Measurements from ENCODE around the gene HOXB4.

Gene HOXB4

GRCh38 chr17:48615047-48615962, 37.2 kb upstream of the HOXB4 start, which contains the start of gene HOXB8:
TSS of gene HOXB8 (minus strand) at chr17:48615292. CDS start at chr17:48614704, 588 bp downstream.
- Histone ChIP-seq H3K9me2 (replicated peaks; ENCODE audit: control insufficient read depth, low read length) (no peaks in the 10 kb centered on the region), H3K9me3 (ENCODE audit: control insufficient read depth, insufficient read depth, low read length) (no peaks in the 10 kb centered on the region), H4K20me1 (ENCODE audit: control insufficient read depth, insufficient read depth, low read depth, low read length) (no peaks in the 10 kb centered on the region), H3K27ac (ENCODE audit: low read depth, low read length) (no peak within 1 kb of the TSS), H3K36me3 (ENCODE audit: control insufficient read depth, low read length) (no peaks in the 10 kb centered on the region), H3K79me2 (ENCODE audit: control insufficient read depth, low read length) (no peaks in the 10 kb centered on the region), H3K4me1 (ENCODE audit: control insufficient read depth, low read length) (peaks cover 21% of the 10 kb centered on the region), H3F3A (ENCODE audit: control insufficient read depth, insufficient read depth) (no peaks in the 10 kb centered on the region), H3K4me3 (ENCODE audit: low read length) (no peak within 1 kb of the TSS), H3K27me3 (ENCODE audit: control insufficient read depth, low read length) (peaks cover 76% of the 10 kb centered on the region), H3K4me2 (ENCODE audit: low read length) (no peak within 1 kb of the TSS)
- no peak for TF ChIP-seq CTCF (IDR thresholded peaks at IDR 0.05; ENCODE audit: low read depth, low read length, poor library complexity, severe bottlenecking)
- TF ChIP-seq EZH2phosphoT487 (IDR thresholded peaks at IDR 0.05; ENCODE audit: borderline replicate concordance, low read length), result no peak

GRCh38 chr17:48613862-48614694, 35.9 kb upstream of the HOXB4 start:
- Histone ChIP-seq H3K4me2 (ENCODE audit: low read length) (no peak overlapping the region), H3K4me3 (ENCODE audit: low read length) (no peak overlapping the region), H3F3A (ENCODE audit: control insufficient read depth, insufficient read depth) (no peaks in the 10 kb centered on the region), H3K27ac (ENCODE audit: low read depth, low read length) (no peak overlapping the region), H3K79me2 (ENCODE audit: control insufficient read depth, low read length) (no peaks in the 10 kb centered on the region), H3K4me1 (ENCODE audit: control insufficient read depth, low read length) (peaks cover 28% of the 10 kb centered on the region), H3K9me3 (ENCODE audit: control insufficient read depth, insufficient read depth, low read length) (no peaks in the 10 kb centered on the region), H3K36me3 (ENCODE audit: control insufficient read depth, low read length) (no peaks in the 10 kb centered on the region), H4K20me1 (ENCODE audit: control insufficient read depth, insufficient read depth, low read depth, low read length) (no peaks in the 10 kb centered on the region), H3K9me2 (replicated peaks; ENCODE audit: control insufficient read depth, low read length) (no peaks in the 10 kb centered on the region), H3K27me3 (ENCODE audit: control insufficient read depth, low read length) (peaks cover 63% of the 10 kb centered on the region)
- TF ChIP-seq EZH2phosphoT487 (IDR thresholded peaks at IDR 0.05; ENCODE audit: borderline replicate concordance, low read length), result no peak
- TF ChIP-seq CTCF (IDR thresholded peaks at IDR 0.05; ENCODE audit: low read depth, low read length, poor library complexity, severe bottlenecking), result no peak

- no peaks in the 10 kb centered on the region for H3K79me2 ChIP-seq (ENCODE audit: control insufficient read depth, low read length)
- H4K20me1 ChIP-seq (ENCODE audit: control insufficient read depth, insufficient read depth, low read depth, low read length), result no peaks in the 10 kb centered on the region
- H3F3A ChIP-seq (ENCODE audit: control insufficient read depth, insufficient read depth), result no peaks in the 10 kb centered on the region
- peaks cover 24% of the 10 kb centered on the region for H3K4me1 ChIP-seq (ENCODE audit: control insufficient read depth, low read length)
- H3K4me3 ChIP-seq (ENCODE audit: low read length), result peak overlapping the region; percentile 83
- H3K27ac ChIP-seq (ENCODE audit: low read depth, low read length), result no peak overlapping the region
- no peaks in the 10 kb centered on the region for H3K9me3 ChIP-seq (ENCODE audit: control insufficient read depth, insufficient read depth, low read length)
- H3K27me3 ChIP-seq (ENCODE audit: control insufficient read depth, low read length), result peaks cover 53% of the 10 kb centered on the region
- H3K36me3 ChIP-seq (ENCODE audit: control insufficient read depth, low read length), result no peaks in the 10 kb centered on the region
- H3K9me2 ChIP-seq (replicated peaks; ENCODE audit: control insufficient read depth, low read length), result no peaks in the 10 kb centered on the region
- TF ChIP-seq CTCF (IDR thresholded peaks at IDR 0.05; ENCODE audit: low read depth, low read length, poor library complexity, severe bottlenecking) (peak; percentile 14), EZH2phosphoT487 (IDR thresholded peaks at IDR 0.05; ENCODE audit: borderline replicate concordance, low read length) (peak; percentile 61; the same call in 1 of the 2 replicates)
- peak overlapping the region; percentile 82 for H3K4me2 ChIP-seq (ENCODE audit: low read length)
Measured at GRCh38 chr17:48612854-48613691, 34.9 kb upstream of the HOXB4 start.
